ENCODE measurements around the gene CALHM2.

The CALHM2 gene

GRCh38 chr10:103451831-103452505, at the start of gene CALHM2:
CALHM2 (minus strand) TSS chr10:103452370; CDS start chr10:103449941, 2,429 bp downstream.
- TF ChIP-seq ZNF274 (IDR thresholded peaks at IDR 0.05; ENCODE audit: low read depth, low read length) (no peak), YY1 (IDR thresholded peaks at IDR 0.05; ENCODE audit: insufficient read depth, insufficient read length) (no peak), SUZ12 (IDR thresholded peaks at IDR 0.05; ENCODE audit: extremely low read depth, insufficient read depth, insufficient read length) (no peak)
- Histone ChIP-seq H3K4me3 (ENCODE audit: insufficient read length, low read depth) (peak within 1 kb of the TSS; percentile 43), H3K4me1 (ENCODE audit: insufficient read depth, insufficient read length) (peaks cover 12% of the 10 kb centered on the region), H3K36me3 (ENCODE audit: insufficient read depth, insufficient read length, low read length) (peaks cover 27% of the 10 kb centered on the region), H3K9ac (ENCODE audit: insufficient read length, low read depth) (peak within 1 kb of the TSS; percentile 70), H3K9me3 (ENCODE audit: insufficient read depth, low read length) (no peaks in the 10 kb centered on the region), H3K27me3 (ENCODE audit: insufficient read depth, insufficient read length) (no peaks in the 10 kb centered on the region)
- DNase-seq (ENCODE audit: low read depth, low spot score), result no peak

- TF ChIP-seq ZNF274 (IDR thresholded peaks at IDR 0.05; ENCODE audit: low read depth, low read length) (no peak), SUZ12 (IDR thresholded peaks at IDR 0.05; ENCODE audit: extremely low read depth, insufficient read depth, insufficient read length) (no peak), YY1 (IDR thresholded peaks at IDR 0.05; ENCODE audit: insufficient read depth, insufficient read length) (no peak)
- Histone ChIP-seq H3K9me3 (ENCODE audit: insufficient read depth, low read length) (no peaks in the 10 kb centered on the region), H3K9ac (ENCODE audit: insufficient read length, low read depth) (no peak overlapping the region), H3K36me3 (ENCODE audit: insufficient read depth, insufficient read length, low read length) (no peaks in the 10 kb centered on the region), H3K27me3 (ENCODE audit: insufficient read depth, insufficient read length) (peaks cover 7% of the 10 kb centered on the region), H3K4me1 (ENCODE audit: insufficient read depth, insufficient read length) (peaks cover 10% of the 10 kb centered on the region), H3K4me3 (ENCODE audit: insufficient read length, low read depth) (no peak overlapping the region)
- DNase-seq (ENCODE audit: low read depth, low spot score), result no peak
Observed at GRCh38 chr10:103501186-103501585, 49.0 kb upstream of the CALHM2 start.

- no peak for DNase-seq (ENCODE audit: low read depth, low spot score)
- Histone ChIP-seq H3K27me3 (ENCODE audit: insufficient read depth, insufficient read length) (peaks cover 14% of the 10 kb centered on the region), H3K9ac (ENCODE audit: insufficient read length, low read depth) (peak overlapping the region; percentile 12), H3K36me3 (ENCODE audit: insufficient read depth, insufficient read length, low read length) (no peaks in the 10 kb centered on the region), H3K4me3 (ENCODE audit: insufficient read length, low read depth) (no peak overlapping the region), H3K9me3 (ENCODE audit: insufficient read depth, low read length) (no peaks in the 10 kb centered on the region), H3K4me1 (ENCODE audit: insufficient read depth, insufficient read length) (peaks cover 8% of the 10 kb centered on the region)
- TF ChIP-seq SUZ12 (IDR thresholded peaks at IDR 0.05; ENCODE audit: extremely low read depth, insufficient read depth, insufficient read length) (no peak), YY1 (IDR thresholded peaks at IDR 0.05; ENCODE audit: insufficient read depth, insufficient read length) (no peak), ZNF274 (IDR thresholded peaks at IDR 0.05; ENCODE audit: low read depth, low read length) (no peak)
Observed at GRCh38 chr10:103500481-103500880, 48.3 kb upstream of the CALHM2 start.

- Histone ChIP-seq H3K36me3 (ENCODE audit: insufficient read depth, insufficient read length, low read length) (no peaks in the 10 kb centered on the region), H3K4me1 (ENCODE audit: insufficient read depth, insufficient read length) (peaks cover 8% of the 10 kb centered on the region), H3K9ac (ENCODE audit: insufficient read length, low read depth) (no peak overlapping the region), H3K27me3 (ENCODE audit: insufficient read depth, insufficient read length) (peaks cover 20% of the 10 kb centered on the region), H3K4me3 (ENCODE audit: insufficient read length, low read depth) (no peak overlapping the region), H3K9me3 (ENCODE audit: insufficient read depth, low read length) (no peaks in the 10 kb centered on the region)
- TF ChIP-seq SUZ12 (IDR thresholded peaks at IDR 0.05; ENCODE audit: extremely low read depth, insufficient read depth, insufficient read length) (no peak), YY1 (IDR thresholded peaks at IDR 0.05; ENCODE audit: insufficient read depth, insufficient read length) (no peak), ZNF274 (IDR thresholded peaks at IDR 0.05; ENCODE audit: low read depth, low read length) (no peak)
- DNase-seq (ENCODE audit: low read depth, low spot score), result peak; percentile 42
Observed at GRCh38 chr10:103499881-103500280, 47.7 kb upstream of the CALHM2 start.

GRCh38 chr10:103498936-103499638, 46.9 kb upstream of the CALHM2 start:
- H3K9me3 ChIP-seq (ENCODE audit: insufficient read depth, low read length), result no peaks in the 10 kb centered on the region
- peaks cover 28% of the 10 kb centered on the region for H3K27me3 ChIP-seq (ENCODE audit: insufficient read depth, insufficient read length)
- H3K4me3 ChIP-seq (ENCODE audit: insufficient read length, low read depth), result no peak overlapping the region
- H3K4me1 ChIP-seq (ENCODE audit: insufficient read depth, insufficient read length), result peaks cover 13% of the 10 kb centered on the region
- DNase-seq (ENCODE audit: low read depth, low spot score), result no peak
- no peak for TF ChIP-seq ZNF274 (IDR thresholded peaks at IDR 0.05; ENCODE audit: low read depth, low read length)
- no peak for TF ChIP-seq YY1 (IDR thresholded peaks at IDR 0.05; ENCODE audit: insufficient read depth, insufficient read length)
- no peak overlapping the region for H3K9ac ChIP-seq (ENCODE audit: insufficient read length, low read depth)
- H3K36me3 ChIP-seq (ENCODE audit: insufficient read depth, insufficient read length, low read length), result no peaks in the 10 kb centered on the region

- no peak for DNase-seq (ENCODE audit: low read depth, low spot score)
- Histone ChIP-seq H3K9ac (ENCODE audit: insufficient read length, low read depth) (no peak overlapping the region), H3K27me3 (ENCODE audit: insufficient read depth, insufficient read length) (peaks cover 41% of the 10 kb centered on the region), H3K4me1 (ENCODE audit: insufficient read depth, insufficient read length) (peaks cover 13% of the 10 kb centered on the region), H3K36me3 (ENCODE audit: insufficient read depth, insufficient read length, low read length) (no peaks in the 10 kb centered on the region), H3K4me3 (ENCODE audit: insufficient read length, low read depth) (no peak overlapping the region), H3K9me3 (ENCODE audit: insufficient read depth, low read length) (no peaks in the 10 kb centered on the region)
- TF ChIP-seq SUZ12 (IDR thresholded peaks at IDR 0.05; ENCODE audit: extremely low read depth, insufficient read depth, insufficient read length), result no peak
- no peak for TF ChIP-seq ZNF274 (IDR thresholded peaks at IDR 0.05; ENCODE audit: low read depth, low read length)
- TF ChIP-seq YY1 (IDR thresholded peaks at IDR 0.05; ENCODE audit: insufficient read depth, insufficient read length), result no peak
Observed at GRCh38 chr10:103497161-103497915, 45.2 kb upstream of the CALHM2 start.

GRCh38 chr10:103495321-103495720, 43.2 kb upstream of the CALHM2 start:
- H3K9me3 ChIP-seq (ENCODE audit: insufficient read depth, low read length), result no peaks in the 10 kb centered on the region
- DNase-seq (ENCODE audit: low read depth, low spot score), result no peak
- no peak for TF ChIP-seq ZNF274 (IDR thresholded peaks at IDR 0.05; ENCODE audit: low read depth, low read length)
- H3K4me1 ChIP-seq (ENCODE audit: insufficient read depth, insufficient read length), result peaks cover 23% of the 10 kb centered on the region
- H3K36me3 ChIP-seq (ENCODE audit: insufficient read depth, insufficient read length, low read length), result no peaks in the 10 kb centered on the region
- peaks cover 41% of the 10 kb centered on the region for H3K27me3 ChIP-seq (ENCODE audit: insufficient read depth, insufficient read length)
- no peak overlapping the region for H3K9ac ChIP-seq (ENCODE audit: insufficient read length, low read depth)
- H3K4me3 ChIP-seq (ENCODE audit: insufficient read length, low read depth), result no peak overlapping the region

Measured in NT2/D1 (cell line).